ENCODE data around the gene GYG2. TPM values are rescaled to one million over a fixed set of nuclear protein-coding genes. Genes with fewer than 3 reads are reported as not detected.
"Not testable (repeated sequence)": the region's sequence is repeated elsewhere in the genome, so short reads cannot be mapped to it uniquely, and the experiment has no call there.

The GYG2 gene
- total RNA-seq, 1 experiment from 2014 or later: 0.58 TPM

DNA sequence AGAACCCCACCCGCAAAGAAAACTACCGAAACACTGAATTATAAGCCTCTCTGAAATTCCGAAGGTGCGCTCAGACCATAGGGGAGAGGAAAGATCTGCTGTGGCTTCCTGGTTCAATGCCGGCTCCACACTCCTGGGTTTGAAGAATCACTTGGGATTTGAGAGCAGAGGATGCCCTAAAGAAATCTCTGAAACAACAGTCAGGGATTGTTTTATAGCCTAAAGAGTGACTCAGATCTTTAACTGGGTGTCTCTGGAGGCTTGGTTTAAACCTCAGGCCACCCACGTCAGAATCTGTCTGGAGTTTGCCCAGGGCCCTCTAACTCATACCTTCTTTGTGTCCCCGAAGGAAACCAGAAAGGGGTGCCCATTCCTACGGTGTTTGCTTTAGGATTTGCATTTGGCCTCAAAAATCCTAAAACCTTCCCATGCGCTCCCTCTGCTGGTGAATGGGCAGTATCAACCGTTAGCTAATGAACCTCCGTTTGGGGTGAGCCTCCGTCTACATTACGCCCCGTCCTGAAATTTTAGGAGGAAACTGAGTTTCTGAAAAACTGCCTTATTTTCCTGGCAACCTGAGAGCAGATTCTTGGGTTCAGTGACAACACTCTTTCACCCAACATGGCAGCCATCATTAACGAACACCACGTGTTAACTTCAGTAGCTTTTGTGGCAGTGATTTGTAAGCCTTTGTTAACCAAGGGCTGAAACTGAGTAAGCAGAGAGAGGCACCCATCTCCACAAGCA is 16.4 kb upstream of the GYG2 start:
- POLR2A ChIA-PET (ENCODE audit: unreplicated experiment); CTCF ChIA-PET; H3K9ac ChIP-seq (ENCODE audit: low read length); H3K9me3 ChIP-seq (ENCODE audit: low read length); BruUV-seq (replicated peaks); H3K36me3 ChIP-seq (ENCODE audit: low read depth, low read length); H3K79me2 ChIP-seq (ENCODE audit: low read length); H3K27me3 ChIP-seq (ENCODE audit: low read length); H3K9me2 ChIP-seq (replicated peaks; ENCODE audit: low read length); H4K20me1 ChIP-seq (ENCODE audit: low read length); H3K4me1 ChIP-seq (ENCODE audit: insufficient read depth, low read length); H3F3A ChIP-seq (ENCODE audit: low read length, unreplicated experiment): not testable (repeated sequence)
- 0 out of 2 replicates have a peak overlapping the region, but pooled peaks have one; percentile 38 for H3K4me3 ChIP-seq (ENCODE audit: low read length)
- H3K27ac ChIP-seq (ENCODE audit: low read length): peak overlapping the region; percentile 52
- intact Hi-C loops (cut with micrococcal nuclease): loop anchor here (1.0 kb wide), 2 partner anchors 121 to 168 kb away; partner anchors contain the start of gene CD99
- DNase-seq: peak; percentile 50
- peak; percentile 93 for ATAC-seq
- peak overlapping the region; percentile 70 for H3K4me2 ChIP-seq (ENCODE audit: low read length)
- TF ChIP-seq, protein P1, sequence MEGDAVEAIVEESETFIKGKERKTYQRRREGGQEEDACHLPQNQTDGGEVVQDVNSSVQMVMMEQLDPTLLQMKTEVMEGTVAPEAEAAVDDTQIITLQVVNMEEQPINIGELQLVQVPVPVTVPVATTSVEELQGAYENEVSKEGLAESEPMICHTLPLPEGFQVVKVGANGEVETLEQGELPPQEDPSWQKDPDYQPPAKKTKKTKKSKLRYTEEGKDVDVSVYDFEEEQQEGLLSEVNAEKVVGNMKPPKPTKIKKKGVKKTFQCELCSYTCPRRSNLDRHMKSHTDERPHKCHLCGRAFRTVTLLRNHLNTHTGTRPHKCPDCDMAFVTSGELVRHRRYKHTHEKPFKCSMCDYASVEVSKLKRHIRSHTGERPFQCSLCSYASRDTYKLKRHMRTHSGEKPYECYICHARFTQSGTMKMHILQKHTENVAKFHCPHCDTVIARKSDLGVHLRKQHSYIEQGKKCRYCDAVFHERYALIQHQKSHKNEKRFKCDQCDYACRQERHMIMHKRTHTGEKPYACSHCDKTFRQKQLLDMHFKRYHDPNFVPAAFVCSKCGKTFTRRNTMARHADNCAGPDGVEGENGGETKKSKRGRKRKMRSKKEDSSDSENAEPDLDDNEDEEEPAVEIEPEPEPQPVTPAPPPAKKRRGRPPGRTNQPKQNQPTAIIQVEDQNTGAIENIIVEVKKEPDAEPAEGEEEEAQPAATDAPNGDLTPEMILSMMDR (conservative IDR thresholded peaks at IDR 0.05; ENCODE audit: low read depth, low read length): peak; percentile 47; the same call in 1 of the 2 replicates
- H2AFZ ChIP-seq (ENCODE audit: low read length): peak overlapping the region; percentile 77

DNA sequence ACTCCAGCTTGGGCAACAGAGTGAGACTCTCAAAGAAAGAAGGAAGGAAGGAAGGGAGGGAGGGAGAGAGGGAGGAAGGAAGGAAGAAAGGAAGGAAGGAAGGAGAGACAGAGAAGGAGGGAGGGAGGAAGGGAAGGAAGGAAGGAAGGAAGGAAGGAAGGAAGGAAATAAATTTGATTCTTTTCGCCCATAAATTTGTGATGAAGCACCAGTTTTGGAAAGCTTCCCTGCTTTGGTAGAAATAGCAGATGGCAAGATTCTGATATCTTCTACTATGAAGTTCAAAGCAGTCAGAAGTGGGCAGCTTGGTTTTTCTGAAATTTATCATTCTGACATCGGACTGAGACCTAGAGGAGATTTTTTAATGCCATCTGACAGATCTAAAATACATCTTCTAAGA is 11.7 kb upstream of the GYG2 start:
- no peaks in the 10 kb centered on the region for H3F3A ChIP-seq (ENCODE audit: low read length, unreplicated experiment)
- no peak for DNase-seq
- H3K9me2 ChIP-seq (replicated peaks; ENCODE audit: low read length): no peaks in the 10 kb centered on the region
- POLR2A ChIA-PET (ENCODE audit: unreplicated experiment): no interaction called here
- intact Hi-C loops (cut with micrococcal nuclease): no loop called here
- no TSS peak for BruUV-seq (replicated peaks)
- no peak overlapping the region for H2AFZ ChIP-seq (ENCODE audit: low read length)
- peaks cover 8% of the 10 kb centered on the region; the same call in 1 of the 2 replicates for H3K4me1 ChIP-seq (ENCODE audit: insufficient read depth, low read length)
- H3K27me3 ChIP-seq (ENCODE audit: low read length): no peaks in the 10 kb centered on the region
- no peak overlapping the region for H3K4me3 ChIP-seq (ENCODE audit: low read length)
- no peak overlapping the region for H3K4me2 ChIP-seq (ENCODE audit: low read length)
- TF ChIP-seq EZH2 (IDR thresholded peaks at IDR 0.05; ENCODE audit: low read length, unreplicated experiment) (no peak), EZH2phosphoT487 (IDR thresholded peaks at IDR 0.05; ENCODE audit: borderline replicate concordance, low read length) (no peak)
- TF ChIP-seq, protein P1 (conservative IDR thresholded peaks at IDR 0.05; ENCODE audit: low read depth, low read length): no peak
- H4K20me1 ChIP-seq (ENCODE audit: low read length): no peaks in the 10 kb centered on the region
- no peak overlapping the region for H3K27ac ChIP-seq (ENCODE audit: low read length)
- no peaks in the 10 kb centered on the region for H3K36me3 ChIP-seq (ENCODE audit: low read depth, low read length)
- H3K9me3 ChIP-seq (ENCODE audit: low read length): no peaks in the 10 kb centered on the region
- ATAC-seq: no peak
- H3K79me2 ChIP-seq (ENCODE audit: low read length): no peaks in the 10 kb centered on the region
- H3K9ac ChIP-seq (ENCODE audit: low read length): no peak overlapping the region
- CTCF ChIA-PET: no interaction called here

Data from PC-3 (cell line).